ENCODE measurements around the gene FAM180A. TPM values are rescaled to one million over a fixed set of nuclear protein-coding genes. Genes with fewer than 3 reads are reported as not detected.

Gene FAM180A
- total and polyA plus RNA-seq, 2 of the 8 experiments (the other 6 are each of a cell fraction or from before 2014, with no cell fraction given), result not detected

- no peak for TF ChIP-seq BCL11A (IDR thresholded peaks at IDR 0.05; ENCODE audit: low read depth in 2 of 2, low read length in 2 of 2)
- TF ChIP-seq BRCA1 (IDR thresholded peaks at IDR 0.05; ENCODE audit: low read depth, low read length), result no peak
- TF ChIP-seq NRF1 (IDR thresholded peaks at IDR 0.05; ENCODE audit: low read depth, low read length), result no peak
- TF ChIP-seq CTBP2 (IDR thresholded peaks at IDR 0.05; ENCODE audit: borderline replicate concordance, insufficient read depth, insufficient read length, low read length), result no peak
- no peak for TF ChIP-seq USF2 (IDR thresholded peaks at IDR 0.05; ENCODE audit: low read length)
- TF ChIP-seq CHD2 (IDR thresholded peaks at IDR 0.05; ENCODE audit: low read length), result no peak
- no peak for TF ChIP-seq SP2 (IDR thresholded peaks at IDR 0.05; ENCODE audit: low read length)
- TF ChIP-seq EGR1 (IDR thresholded peaks at IDR 0.05; ENCODE audit: borderline replicate concordance, low read depth, low read length), result no peak
These were observed 43.1 kb upstream of the FAM180A start (continued) for GRCh38 chr7:135791543-135792362.
